Right cardiac atrium (tissue), 5 donors: ENCODE results near the gene MCAT. TPM values are rescaled to one million over a fixed set of nuclear protein-coding genes. Genes with fewer than 3 reads are reported as not detected.

Experiments used
- ATAC-seq, 2 donors: fragments of 200-7000 bp; cut with Tn5 transposase; one replicate each; pipeline versions ENCODE4 v1.8.0 to v1.9.1; 2020; ENCODE audit warnings: moderate library complexity in 2 of 2, mild to moderate bottlenecking in 1 of 2
- DNase-seq, 3 donors: peaks; one replicate each; pipeline ENCODE4 v3.0.0-alpha.2; 2020
- H3K27ac ChIP-seq: one replicate; pipeline ENCODE4 v1.5.1; 2013; ENCODE audit warnings: mild to moderate bottlenecking, low read length, control low read depth, moderate library complexity
- H3K27me3 ChIP-seq: one replicate; pipeline ENCODE4 v1.6.1; 2013; ENCODE audit not compliant: control insufficient read depth, insufficient read depth
- H3K4me1 ChIP-seq: one replicate; pipeline ENCODE4 v1.6.1; 2013; ENCODE audit warnings: low read length; ENCODE audit not compliant: control insufficient read depth, insufficient read depth
- H3K4me3 ChIP-seq: one replicate; pipeline ENCODE4 v1.5.1; 2013; ENCODE audit warnings: low read length, control low read depth
- H3K9me3 ChIP-seq: one replicate; pipeline ENCODE4 v1.6.1; 2013; ENCODE audit warnings: low read length; ENCODE audit not compliant: control insufficient read depth
- WGBS: extraction: QIAGEN DNeasy Blood & Tissue Kit; methylation state at CpG from one replicate; pipeline ENCODE4 v1.1.7; 2013; 5-methylcytosine and 5-hydroxymethylcytosine counted together
- intact Hi-C, 4 donors: fragments of 100-400 bp; cut with DNase I; formaldehyde crosslinking; loops; one replicate each; pipeline versions ENCODE4 v1.11.0 to v1.14.0; 2022 to 2023
- long read RNA-seq, 4 donors: library from polyadenylated mRNA; unstranded; transcript quantifications; one replicate each; pipeline ENCODE4 v2.0.0, GENCODE V29; 2020 to 2021
- polyA plus RNA-seq: library from polyadenylated mRNA; stranded (reverse); fragments of 200-250 nt; gene quantifications from one replicate; pipeline ENCODE4 v1.2.3, GENCODE V29; 2013
- total RNA-seq, 4 donors: library from RNA; stranded (reverse); fragmentation: NEBNext Ultra II Directional; extraction: Animal tissue kit (Norgen Biotek cat#: 25700); gene quantifications; one replicate each; pipeline ENCODE4 v1.2.1, GENCODE V29; 2021
- donor health status: healthy with polysubstance abuse.
- donor health status: DM: no; HTN: yes; CAD: no.
- donor health status: DM: no; HTN: no; CAD: no.
- donor health status: DM: no; HTN: yes; CAD: no; lungs with severe emphysema.
- donor health status: DM: yes; HTN: yes; CAD: no.

MCAT gene, protein sequence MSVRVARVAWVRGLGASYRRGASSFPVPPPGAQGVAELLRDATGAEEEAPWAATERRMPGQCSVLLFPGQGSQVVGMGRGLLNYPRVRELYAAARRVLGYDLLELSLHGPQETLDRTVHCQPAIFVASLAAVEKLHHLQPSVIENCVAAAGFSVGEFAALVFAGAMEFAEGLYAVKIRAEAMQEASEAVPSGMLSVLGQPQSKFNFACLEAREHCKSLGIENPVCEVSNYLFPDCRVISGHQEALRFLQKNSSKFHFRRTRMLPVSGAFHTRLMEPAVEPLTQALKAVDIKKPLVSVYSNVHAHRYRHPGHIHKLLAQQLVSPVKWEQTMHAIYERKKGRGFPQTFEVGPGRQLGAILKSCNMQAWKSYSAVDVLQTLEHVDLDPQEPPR
- total RNA-seq (10 to 100 TPM; 12.5 to 13.8 (median 13.6) TPM), polyA plus RNA-seq (14.5 TPM)
- long read RNA-seq, donor 1, transcript MCAT-201 (4 exons, 2,056 nt) = major isoform, 18 of 36 reads
- long read RNA-seq, donor 1, transcript MCAT-202 (3 exons, 1,134 nt) = minor isoform, 16 of 36 reads
- long read RNA-seq, donor 1, partial matches to known transcripts = 0 of 36 reads
- long read RNA-seq, donor 1, other reads (novel, unspliced or antisense) = 2 of 36 reads
- long read RNA-seq, donor 2, transcript MCAT-201 (4 exons, 2,056 nt) = major isoform, 7 of 14 reads
- long read RNA-seq, donor 2, transcript MCAT-202 (3 exons, 1,134 nt) = minor isoform, 5 of 14 reads
- long read RNA-seq, donor 2, partial matches to known transcripts = 1 of 14 reads
- long read RNA-seq, donor 2, other reads (novel, unspliced or antisense) = 1 of 14 reads
- long read RNA-seq, donor 3, transcript MCAT-201 (4 exons, 2,056 nt) = minor isoform, 15 of 43 reads
- long read RNA-seq, donor 3, transcript MCAT-202 (3 exons, 1,134 nt) = major isoform, 22 of 43 reads
- long read RNA-seq, donor 3, partial matches to known transcripts = 0 of 43 reads
- long read RNA-seq, donor 3, other reads (novel, unspliced or antisense) = 6 of 43 reads
- long read RNA-seq, donor 4, transcript MCAT-201 (4 exons, 2,056 nt) = major isoform, 9 of 17 reads
- long read RNA-seq, donor 4, partial matches to known transcripts = 0 of 17 reads
- long read RNA-seq, donor 4, other reads (novel, unspliced or antisense) = 3 of 17 reads

- Histone ChIP-seq H3K27ac (peak within 1 kb of the TSS; percentile 17), H3K9me3 (no peaks in the 10 kb centered on the region), H3K4me1 (no peaks in the 10 kb centered on the region), H3K4me3 (peak within 1 kb of the TSS; percentile 54), H3K27me3 (no peaks in the 10 kb centered on the region)
- intact Hi-C loops = no loop called here
- DNase-seq (peak; percentile 88 to 94 (median 94)), ATAC-seq (peak; percentile 93 to 94)
- WGBS = under 1% methylated on average over 83 of the region's 83 CpGs
These were observed at the start of gene MCAT for GRCh38 chr22:43142880-43143562. MCAT (minus strand) TSS chr22:43143398; CDS start chr22:43143348, 50 bp downstream.

GRCh38 chr22:43191831-43192230 lies 48.6 kb upstream of the MCAT start:
- no peaks in the 10 kb centered on the region for H3K27me3 ChIP-seq

GRCh38 chr22:43188829-43189545 lies 45.8 kb upstream of the MCAT start:
- Histone ChIP-seq H3K4me1 (peaks cover 6% of the 10 kb centered on the region), H3K27me3 (no peaks in the 10 kb centered on the region), H3K4me3 (no peak overlapping the region), H3K9me3 (no peaks in the 10 kb centered on the region), H3K27ac (no peak overlapping the region)
- intact Hi-C loops = no loop called here
- WGBS = 90% methylated on average over 5 of the region's 5 CpGs
- ATAC-seq (no peak), DNase-seq (peak in 1 of 3 donors; percentile 35)

More at GRCh38 chr22:43191831-43192230, 48.6 kb upstream of the MCAT start:
- no peak for ATAC-seq
- Histone ChIP-seq H3K4me3 (no peak overlapping the region), H3K4me1 (no peaks in the 10 kb centered on the region), H3K27ac (no peak overlapping the region), H3K9me3 (no peaks in the 10 kb centered on the region)
- intact Hi-C loops = no loop called here
- DNase-seq = no peak

DNA sequence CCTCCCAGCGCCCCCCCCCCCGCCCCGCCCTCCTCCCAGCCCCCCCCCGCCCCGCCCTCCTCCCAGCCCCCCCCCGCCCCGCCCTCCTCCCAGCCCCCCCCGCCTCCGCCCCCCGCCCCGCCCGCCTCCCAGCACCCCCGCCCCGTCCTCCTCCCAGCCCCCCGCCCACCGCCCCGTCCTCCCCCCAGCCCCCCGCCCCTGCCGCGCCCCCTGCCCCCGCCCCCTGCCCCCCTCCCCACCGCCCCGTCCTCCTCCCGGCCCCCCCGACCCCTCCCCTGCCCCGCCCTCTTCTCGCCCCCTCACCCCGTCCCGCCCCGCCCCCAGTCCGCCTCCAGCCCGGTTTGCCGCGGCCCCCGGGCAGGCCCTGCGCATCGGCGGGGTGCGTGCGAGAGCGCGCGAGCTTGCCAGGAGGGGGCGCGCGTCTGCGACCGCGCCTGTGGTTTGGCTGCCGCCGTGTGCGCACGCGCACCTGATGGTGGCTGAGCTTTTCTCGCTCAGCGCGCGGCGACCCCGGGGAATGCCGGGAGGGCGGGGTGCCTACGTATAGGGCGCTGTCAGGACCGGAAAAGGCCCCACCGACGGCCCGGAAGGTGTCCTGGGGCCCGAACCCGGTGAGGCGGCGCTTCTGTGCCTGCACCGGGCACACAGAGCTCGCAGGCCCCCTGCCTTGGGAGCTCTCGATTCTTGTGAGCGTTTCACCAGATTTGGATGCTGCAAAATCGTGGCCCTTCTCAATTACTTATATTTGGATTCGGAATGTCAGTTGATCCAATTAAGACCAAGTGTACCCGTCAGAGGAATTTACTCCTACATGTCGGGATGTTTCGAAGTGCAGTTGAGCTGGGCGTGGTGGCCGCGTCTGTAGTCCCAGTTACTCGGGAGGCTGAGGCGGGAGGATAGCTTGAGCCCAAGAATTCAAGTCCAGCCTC lies 44.2 kb upstream of the MCAT start:
- intact Hi-C loops = no loop called here
- DNase-seq (peak; percentile 97 to 99 (median 99)), ATAC-seq (peak; percentile 93 to 95)
- Histone ChIP-seq H3K27ac (peak overlapping the region; percentile 93), H3K4me1 (peaks cover 6% of the 10 kb centered on the region), H3K27me3 (no peaks in the 10 kb centered on the region), H3K9me3 (no peaks in the 10 kb centered on the region), H3K4me3 (peak overlapping the region; percentile 85)
- 5% methylated on average over 56 of the region's 86 CpGs for WGBS

- 1% methylated on average over 77 of the region's 87 CpGs for WGBS
- H3K27me3 ChIP-seq = no peaks in the 10 kb centered on the region
These were observed 43.3 kb upstream of the MCAT start, which contains the start of gene TTLL12 for GRCh38 chr22:43186272-43187170. TTLL12 (minus strand) TSS chr22:43187134; CDS start chr22:43187069, 65 bp downstream.

GRCh38 chr22:43185860-43186261 lies 42.7 kb upstream of the MCAT start:
- Histone ChIP-seq H3K4me1 (peaks cover 6% of the 10 kb centered on the region), H3K27ac (no peak overlapping the region), H3K9me3 (no peaks in the 10 kb centered on the region), H3K4me3 (peak overlapping the region; percentile 85), H3K27me3 (no peaks in the 10 kb centered on the region)
- intact Hi-C loops = no loop called here
- WGBS = 14% methylated on average over 12 of the region's 12 CpGs
- DNase-seq (peak; percentile 70 to 86 (median 80)), ATAC-seq (peak; percentile 5 to 12)

More at GRCh38 chr22:43186272-43187170, 43.3 kb upstream of the MCAT start, which contains the start of gene TTLL12:
- H3K9me3 ChIP-seq = no peaks in the 10 kb centered on the region
- ATAC-seq = peak; percentile 25 to 39
- peak within 1 kb of the TSS; percentile 85 for H3K4me3 ChIP-seq
- intact Hi-C loops = no loop called here
- peaks cover 6% of the 10 kb centered on the region for H3K4me1 ChIP-seq
- H3K27ac ChIP-seq = peak within 1 kb of the TSS; percentile 93
- DNase-seq = peak; percentile 56 to 84 (median 84)

- no peaks in the 10 kb centered on the region for H3K27me3 ChIP-seq
- intact Hi-C loops = no loop called here
- H3K4me1 ChIP-seq = peaks cover 6% of the 10 kb centered on the region
- H3K4me3 ChIP-seq = no peak overlapping the region
- DNase-seq = peak in 2 of 3 donors; percentile 25 to 28
- WGBS = 79% methylated on average over 12 of the region's 12 CpGs
- no peaks in the 10 kb centered on the region for H3K9me3 ChIP-seq
- no peak for ATAC-seq
- H3K27ac ChIP-seq = no peak overlapping the region
These were observed 40.5 kb upstream of the MCAT start for GRCh38 chr22:43183496-43184277.

- no peak for ATAC-seq
- H3K9me3 ChIP-seq = no peaks in the 10 kb centered on the region
- no peak overlapping the region for H3K27ac ChIP-seq
- H3K27me3 ChIP-seq = no peaks in the 10 kb centered on the region
- no peak overlapping the region for H3K4me3 ChIP-seq
- intact Hi-C loops = no loop called here
- H3K4me1 ChIP-seq = peaks cover 6% of the 10 kb centered on the region
- 95% methylated on average over 17 of the region's 17 CpGs for WGBS
- peak in 1 of 3 donors; percentile 54 for DNase-seq
These were observed 39.5 kb upstream of the MCAT start for GRCh38 chr22:43182726-43183125.
